ENCODE results near the gene PCCA.
"Not testable (repeated sequence)": the region's sequence is repeated elsewhere in the genome, so short reads cannot be mapped to it uniquely, and the experiment has no call there.

The PCCA gene

DNA sequence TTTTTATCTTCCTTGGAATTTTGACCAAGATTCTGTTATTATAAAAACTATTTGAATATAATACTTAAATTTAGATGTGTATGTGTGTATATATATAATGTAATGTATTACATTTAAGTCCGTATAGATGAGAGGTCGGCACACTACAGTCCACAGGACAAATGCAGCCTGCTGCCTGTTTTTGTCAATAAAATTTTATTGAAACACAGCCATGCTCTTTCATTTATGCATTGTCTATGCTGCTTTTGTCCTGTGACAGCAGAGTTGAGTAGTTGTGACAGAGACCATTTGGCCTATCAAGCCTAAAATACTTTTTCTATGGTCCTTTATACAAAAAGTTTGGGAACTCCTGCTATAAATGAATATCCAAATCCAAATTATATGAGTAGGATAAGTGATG, 69.7 kb downstream of the PCCA start:
- Histone ChIP-seq H3K4me1 (ENCODE audit: control insufficient read depth in 1 of 2, insufficient read depth in 1 of 2, low read depth in 1 of 2, low read length in 1 of 2) (no peaks in the 10 kb centered on the region), H3K27ac (no peak overlapping the region), H3K4me3 (ENCODE audit: low read depth in 1 of 2, low read length in 1 of 2) (no peak overlapping the region)

GRCh38 chr13:100159584-100159983, 70.7 kb downstream of the PCCA start:
- H3K27ac ChIP-seq, result no peak overlapping the region
- no peaks in the 10 kb centered on the region for H3K4me1 ChIP-seq (ENCODE audit: control insufficient read depth in 1 of 2, insufficient read depth in 1 of 2, low read depth in 1 of 2, low read length in 1 of 2)
- TF ChIP-seq, protein P1, sequence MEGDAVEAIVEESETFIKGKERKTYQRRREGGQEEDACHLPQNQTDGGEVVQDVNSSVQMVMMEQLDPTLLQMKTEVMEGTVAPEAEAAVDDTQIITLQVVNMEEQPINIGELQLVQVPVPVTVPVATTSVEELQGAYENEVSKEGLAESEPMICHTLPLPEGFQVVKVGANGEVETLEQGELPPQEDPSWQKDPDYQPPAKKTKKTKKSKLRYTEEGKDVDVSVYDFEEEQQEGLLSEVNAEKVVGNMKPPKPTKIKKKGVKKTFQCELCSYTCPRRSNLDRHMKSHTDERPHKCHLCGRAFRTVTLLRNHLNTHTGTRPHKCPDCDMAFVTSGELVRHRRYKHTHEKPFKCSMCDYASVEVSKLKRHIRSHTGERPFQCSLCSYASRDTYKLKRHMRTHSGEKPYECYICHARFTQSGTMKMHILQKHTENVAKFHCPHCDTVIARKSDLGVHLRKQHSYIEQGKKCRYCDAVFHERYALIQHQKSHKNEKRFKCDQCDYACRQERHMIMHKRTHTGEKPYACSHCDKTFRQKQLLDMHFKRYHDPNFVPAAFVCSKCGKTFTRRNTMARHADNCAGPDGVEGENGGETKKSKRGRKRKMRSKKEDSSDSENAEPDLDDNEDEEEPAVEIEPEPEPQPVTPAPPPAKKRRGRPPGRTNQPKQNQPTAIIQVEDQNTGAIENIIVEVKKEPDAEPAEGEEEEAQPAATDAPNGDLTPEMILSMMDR (IDR thresholded peaks at IDR 0.05), result no peak
- no peak overlapping the region for H3K4me3 ChIP-seq (ENCODE audit: low read depth in 1 of 2, low read length in 1 of 2)
- H3K27me3 ChIP-seq, result no peaks in the 10 kb centered on the region
- no peaks in the 10 kb centered on the region for H3K9me3 ChIP-seq
- no peaks in the 10 kb centered on the region for H3K36me3 ChIP-seq

More for the DNA sequence above, 69.7 kb downstream of the PCCA start:
- Histone ChIP-seq H3K27me3 (no peaks in the 10 kb centered on the region), H3K36me3 (no peaks in the 10 kb centered on the region), H3K9me3 (no peaks in the 10 kb centered on the region)
- TF ChIP-seq, protein P1 (IDR thresholded peaks at IDR 0.05), result no peak

GRCh38 chr13:100160450-100160849, 71.6 kb downstream of the PCCA start:
- no peak overlapping the region for H3K4me3 ChIP-seq (ENCODE audit: low read depth in 1 of 2, low read length in 1 of 2)

DNA sequence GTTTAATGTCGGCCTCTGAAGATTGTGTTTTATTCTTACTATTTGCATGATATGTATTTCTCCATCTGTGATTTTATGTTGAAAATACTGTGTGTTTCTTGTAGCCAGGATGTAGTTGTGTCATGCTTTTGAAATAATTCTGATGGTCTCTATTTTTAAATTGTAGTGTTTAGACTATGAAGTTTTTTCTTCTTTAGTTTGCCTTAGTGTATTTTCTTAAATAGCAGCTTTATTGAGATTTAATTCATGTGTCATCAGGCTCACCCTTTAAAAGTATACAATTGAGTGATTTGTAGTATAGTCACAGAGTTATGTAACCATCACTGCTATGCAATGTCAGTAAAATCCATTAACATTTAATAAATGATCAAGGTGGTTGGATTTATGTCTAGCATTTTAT, 74.5 kb downstream of the PCCA start:
- no peak overlapping the region for H3K27ac ChIP-seq
- TF ChIP-seq, protein P1 (IDR thresholded peaks at IDR 0.05), result no peak
- no peaks in the 10 kb centered on the region for H3K9me3 ChIP-seq
- H3K36me3 ChIP-seq, result no peaks in the 10 kb centered on the region
- no peaks in the 10 kb centered on the region for H3K27me3 ChIP-seq
- H3K4me1 ChIP-seq (ENCODE audit: control insufficient read depth in 1 of 2, insufficient read depth in 1 of 2, low read depth in 1 of 2, low read length in 1 of 2), result no peaks in the 10 kb centered on the region
- H3K4me3 ChIP-seq (ENCODE audit: low read depth in 1 of 2, low read length in 1 of 2), result no peak overlapping the region

More at GRCh38 chr13:100160450-100160849, 71.6 kb downstream of the PCCA start:
- TF ChIP-seq, protein P1 (IDR thresholded peaks at IDR 0.05), result no peak
- H3K27me3 ChIP-seq, result no peaks in the 10 kb centered on the region
- H3K27ac ChIP-seq, result no peak overlapping the region
- no peaks in the 10 kb centered on the region for H3K4me1 ChIP-seq (ENCODE audit: control insufficient read depth in 1 of 2, insufficient read depth in 1 of 2, low read depth in 1 of 2, low read length in 1 of 2)
- H3K36me3 ChIP-seq, result no peaks in the 10 kb centered on the region
- no peaks in the 10 kb centered on the region for H3K9me3 ChIP-seq

GRCh38 chr13:100173203-100173602, 84.3 kb downstream of the PCCA start:
- TF ChIP-seq, protein P1 (IDR thresholded peaks at IDR 0.05), result no peak
- H3K9me3 ChIP-seq, result no peaks in the 10 kb centered on the region
- no peaks in the 10 kb centered on the region for H3K27me3 ChIP-seq
- H3K27ac ChIP-seq, result no peak overlapping the region
- no peaks in the 10 kb centered on the region for H3K36me3 ChIP-seq
- H3K4me1 ChIP-seq (ENCODE audit: control insufficient read depth in 1 of 2, insufficient read depth in 1 of 2, low read depth in 1 of 2, low read length in 1 of 2), result no peaks in the 10 kb centered on the region
- H3K4me3 ChIP-seq (ENCODE audit: low read depth in 1 of 2, low read length in 1 of 2), result no peak overlapping the region

DNA sequence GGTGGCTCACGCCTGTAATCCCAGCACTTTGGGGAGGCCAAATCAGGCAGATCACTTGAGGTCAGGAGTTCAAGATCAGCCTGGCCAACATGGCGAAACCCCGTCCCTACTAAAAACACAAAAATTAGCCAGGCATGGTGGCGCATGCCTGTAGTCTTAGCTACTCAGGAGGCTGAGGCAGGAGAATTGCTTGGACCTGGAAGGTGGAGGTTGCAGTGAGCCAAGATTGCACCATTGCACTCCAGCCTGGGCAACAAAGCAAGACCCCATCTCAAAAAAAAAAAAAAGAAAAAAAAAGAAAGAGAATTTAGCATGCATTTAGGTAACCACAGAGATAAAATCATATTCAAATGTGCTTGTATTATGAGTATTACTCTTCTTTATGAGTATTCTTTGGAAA, 85.6 kb downstream of the PCCA start:
- not testable (repeated sequence) for H3K27ac ChIP-seq; H3K4me3 ChIP-seq (ENCODE audit: low read depth in 1 of 2, low read length in 1 of 2); H3K36me3 ChIP-seq; H3K4me1 ChIP-seq (ENCODE audit: control insufficient read depth in 1 of 2, insufficient read depth in 1 of 2, low read depth in 1 of 2, low read length in 1 of 2); H3K9me3 ChIP-seq; H3K27me3 ChIP-seq
